K562 (cell line): ENCODE results near the gene ALDH16A1. TPM values are rescaled to one million over a fixed set of nuclear protein-coding genes. Genes with fewer than 3 reads are reported as not detected.

ENCODE experiments used
- ARID3B ChIP-seq: fragments of 250-450 bp; sonication (Bioruptor Pico); IDR thresholded peaks from 2 replicates; pipeline ENCODE4 v1.4.0; 2020; ENCODE audit warnings: borderline replicate concordance
- CTCF ChIP-seq, 3 experiments: IDR thresholded peaks in 2 of 3; conservative IDR thresholded peaks in 1 of 3; 2 replicates each; pipeline ENCODE4 v1.5.1; 2011 to 2012; ENCODE audit warnings: low read length in 3 of 3, mild to moderate bottlenecking in 3 of 3, control low read depth in 2 of 3, improper control_type of control experiment in 1 of 3, inconsistent platforms in 1 of 3, low read depth in 1 of 3, mixed read lengths in 1 of 3, moderate library complexity in 1 of 3; ENCODE audit not compliant: insufficient read depth in 2 of 3
- E2F4 ChIP-seq: sonication (generic); formaldehyde crosslinking; IDR thresholded peaks from 2 replicates; pipeline ENCODE4 v1.8.0; 2022; ENCODE audit warnings: mild to moderate bottlenecking, low read depth, missing genetic modification reagents
- ETS2 ChIP-seq: IDR thresholded peaks from 2 replicates; pipeline ENCODE4 v1.6.1; 2016; ENCODE audit warnings: borderline replicate concordance, missing genetic modification characterization, mild to moderate bottlenecking, moderate library complexity, missing compliant biosample characterization; ENCODE audit not compliant: poor library complexity, severe bottlenecking
- FUS ChIP-seq: fragments of 200-400 bp; formaldehyde crosslinking; optimal IDR thresholded peaks from 2 replicates; pipeline ENCODE3; 2017; ENCODE audit warnings: low read depth, low read length
- HMBOX1 ChIP-seq: sonication (generic); IDR thresholded peaks from 2 replicates; pipeline ENCODE4 v1.6.1; 2016
- HMGXB4 ChIP-seq: sonication (generic); formaldehyde crosslinking; IDR thresholded peaks from 2 replicates; pipeline ENCODE4 v1.8.1; 2023; ENCODE audit warnings: mild to moderate bottlenecking, missing genetic modification reagents
- ID3 ChIP-seq, 2 experiments: fragments of 250-450 bp in 1 of 2; fragments of 450-650 bp in 1 of 2; sonication (Bioruptor Pico) in 1 of 2; IDR thresholded peaks; 2 replicates each; pipeline versions ENCODE4 v1.6.1 to v1.8.0; 2016 to 2021; ENCODE audit warnings: mild to moderate bottlenecking in 2 of 2, moderate library complexity in 2 of 2, missing compliant biosample characterization in 1 of 2, missing genetic modification characterization in 1 of 2
- KHSRP ChIP-seq: fragments of 450-650 bp; IDR thresholded peaks from 2 replicates; pipeline ENCODE4 v1.6.1; 2017
- MAFG ChIP-seq: fragments of 450-650 bp; conservative IDR thresholded peaks from 2 replicates; pipeline ENCODE4 v1.6.1; 2016; ENCODE audit warnings: missing genetic modification characterization, missing compliant biosample characterization
- RFX1 ChIP-seq: fragments of 450-650 bp; IDR thresholded peaks from 2 replicates; pipeline ENCODE4 v1.6.1; 2016; ENCODE audit warnings: mild to moderate bottlenecking, moderate library complexity
- SMARCA5 ChIP-seq: fragments of 450-650 bp; IDR thresholded peaks from 2 replicates; pipeline ENCODE4 v1.6.1; 2016
- TAF7 ChIP-seq: fragments of 450-650 bp; IDR thresholded peaks from 2 replicates; pipeline ENCODE4 v1.6.1; 2016; ENCODE audit warnings: missing genetic modification characterization, missing compliant biosample characterization
- XRCC5 ChIP-seq: fragments of 200-400 bp; formaldehyde crosslinking; IDR thresholded peaks from 2 replicates; pipeline ENCODE4 v1.6.1; 2017; ENCODE audit warnings: low read depth, mild to moderate bottlenecking, low read length
- ZC3H4 ChIP-seq: sonication (generic); formaldehyde crosslinking; IDR thresholded peaks from 2 replicates; pipeline ENCODE4 v1.9.0; 2021; ENCODE audit warnings: missing genetic modification reagents, borderline replicate concordance
- ZNF143 ChIP-seq: sonication (generic); formaldehyde crosslinking; IDR thresholded peaks from 2 replicates; pipeline ENCODE4 v1.9.0; 2022; ENCODE audit warnings: mild to moderate bottlenecking, missing genetic modification reagents
- ZNF23 ChIP-seq: fragments of 250-450 bp; sonication (Bioruptor Pico); IDR thresholded peaks from 2 replicates; pipeline ENCODE4 v1.4.0; 2020; ENCODE audit warnings: mild to moderate bottlenecking
- ZNF384 ChIP-seq: IDR thresholded peaks from 2 replicates; pipeline ENCODE4 v1.6.1; 2012; ENCODE audit warnings: low read depth, low read length, improper control_type of control experiment
- ZNF583 ChIP-seq: fragments of 250-450 bp; sonication (Bioruptor Pico); IDR thresholded peaks from 2 replicates; pipeline ENCODE4 v1.4.0; 2020
- ZNF75A ChIP-seq: fragments of 450-650 bp; formaldehyde crosslinking; IDR thresholded peaks from 2 replicates; pipeline ENCODE4 v1.4.0; 2020; ENCODE audit warnings: mild to moderate bottlenecking
- ZNF79 ChIP-seq: fragments of 250-450 bp; sonication (Bioruptor Pico); IDR thresholded peaks from 2 replicates; pipeline ENCODE4 v1.4.0; 2020; ENCODE audit warnings: low read depth, mild to moderate bottlenecking, moderate library complexity
- polyA plus RNA-seq, 8 experiments: library from polyadenylated mRNA; depleted of rRNA in 4 of 8; stranded (reverse) in 5 of 8; unstranded in 3 of 8; fragments of >200 nt; fragmentation: Nextera tagmentation in 2 of 8; fragmentation: Illumina TruSeq in 1 of 8; extraction: Ambion mirVana in 2 of 8; extraction: Trizol in 1 of 8; gene quantifications; 2 replicates each; pipeline versions ENCODE4 v1.2.1 to v1.2.3, GENCODE V29; 2011 to 2014; ENCODE audit warnings: inconsistent platforms in 1 of 8, missing spikeins in 1 of 8
- total RNA-seq, 7 experiments: library from RNA; depleted of rRNA in 6 of 7; stranded (reverse); fragments of >200 nt in 6 of 7; fragmentation: Illumina TruSeq in 2 of 7; extraction: Trizol in 2 of 7; gene quantifications; 2 replicates each; pipeline versions ENCODE4 v1.2.1 to v1.2.3, GENCODE V29; 2011 to 2021; ENCODE audit warnings: low replicate concordance in 1 of 7

Gene ALDH16A1
- total and polyA plus RNA-seq, 9 of the 15 experiments (the other 6 are each of a cell fraction or from before 2014, with no cell fraction given) = 2.2 to 52.2 (median 7.6) TPM

- TF ChIP-seq ZNF143 (CRISPR knock-in tag) (peak; percentile 83), ZC3H4 (CRISPR knock-in tag) (no peak), ZNF23 (CRISPR knock-in tag) (no peak), ZNF384 (no peak), ARID3B (no peak), ZNF79 (CRISPR knock-in tag) (no peak), HMGXB4 (CRISPR knock-in tag) (no peak), RFX1 (no peak), SMARCA5 (no peak), ZNF583 (no peak), XRCC5 (no peak), TAF7 (tag) (peak; percentile 91), E2F4 (CRISPR knock-in tag) (peak; percentile 95), HMBOX1 (no peak), FUS (no peak), ZNF75A (no peak), KHSRP (no peak), MAFG (no peak), ID3 (CRISPR knock-in tag; IDR thresholded peaks at IDR 0.05) (no peak), ID3 (tag; IDR thresholded peaks at IDR 0.05) (no peak), CTCF (IDR thresholded peaks at IDR 0.05 in 2 of 3, conservative IDR thresholded peaks at IDR 0.05 in 1 of 3; ENCODE audit: insufficient read depth in 2 of 3, low read depth in 1 of 3, low read length in 3 of 3) (0 out of 6 replicates have a peak, but pooled peaks of 1 of the 3 experiments have one; percentile 15), ETS2 (tag) (no peak)
Measured at GRCh38 chr19:49453013-49453756, at the start of gene ALDH16A1 (continued).
